ENCODE results near the gene GSTM1. TPM values are rescaled to one million over a fixed set of nuclear protein-coding genes. Genes with fewer than 3 reads are reported as not detected.
"Not testable (repeated sequence)": the region's sequence is repeated elsewhere in the genome, so short reads cannot be mapped to it uniquely, and the experiment has no call there.

The GSTM1 gene
- total RNA-seq, 1 donor from 2014 or later, result 47.8 TPM

DNA sequence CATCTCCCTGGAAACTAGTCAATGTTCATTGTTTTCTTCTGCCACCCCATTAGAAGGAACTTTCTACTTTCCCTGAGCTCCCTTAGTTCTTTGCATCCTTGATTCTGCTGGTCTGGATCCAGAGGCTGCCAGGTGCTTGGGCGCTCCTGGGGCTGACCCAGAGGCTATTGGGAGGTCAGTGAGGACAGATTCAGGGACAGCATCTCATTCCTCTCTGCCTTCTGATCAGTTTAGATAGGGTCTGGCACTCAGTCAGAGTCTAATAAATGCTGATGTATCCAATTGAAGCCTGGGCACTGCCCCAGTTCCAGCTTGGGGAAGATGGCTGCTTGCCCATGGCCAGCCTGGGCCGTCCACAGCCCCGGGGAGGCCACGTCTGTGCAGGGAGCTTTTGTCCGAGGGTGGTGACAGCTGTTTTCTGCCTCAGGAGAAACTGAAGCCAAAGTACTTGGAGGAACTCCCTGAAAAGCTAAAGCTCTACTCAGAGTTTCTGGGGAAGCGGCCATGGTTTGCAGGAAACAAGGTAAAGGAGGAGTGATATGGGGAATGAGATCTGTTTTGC, 2.3 kb downstream of the GSTM1 start:
- Mint-ChIP-seq H3K4me3 (no peak overlapping the region), H3K4me1 (peaks cover 11% of the 10 kb centered on the region), H3K36me3 (ENCODE audit: low read depth) (no peaks in the 10 kb centered on the region), H3K9me3 (no peaks in the 10 kb centered on the region), H3K27me3 (ENCODE audit: low read depth) (no peaks in the 10 kb centered on the region), H3K27ac (ENCODE audit: unreplicated experiment) (no peak overlapping the region)
- TF ChIP-seq, protein P1, sequence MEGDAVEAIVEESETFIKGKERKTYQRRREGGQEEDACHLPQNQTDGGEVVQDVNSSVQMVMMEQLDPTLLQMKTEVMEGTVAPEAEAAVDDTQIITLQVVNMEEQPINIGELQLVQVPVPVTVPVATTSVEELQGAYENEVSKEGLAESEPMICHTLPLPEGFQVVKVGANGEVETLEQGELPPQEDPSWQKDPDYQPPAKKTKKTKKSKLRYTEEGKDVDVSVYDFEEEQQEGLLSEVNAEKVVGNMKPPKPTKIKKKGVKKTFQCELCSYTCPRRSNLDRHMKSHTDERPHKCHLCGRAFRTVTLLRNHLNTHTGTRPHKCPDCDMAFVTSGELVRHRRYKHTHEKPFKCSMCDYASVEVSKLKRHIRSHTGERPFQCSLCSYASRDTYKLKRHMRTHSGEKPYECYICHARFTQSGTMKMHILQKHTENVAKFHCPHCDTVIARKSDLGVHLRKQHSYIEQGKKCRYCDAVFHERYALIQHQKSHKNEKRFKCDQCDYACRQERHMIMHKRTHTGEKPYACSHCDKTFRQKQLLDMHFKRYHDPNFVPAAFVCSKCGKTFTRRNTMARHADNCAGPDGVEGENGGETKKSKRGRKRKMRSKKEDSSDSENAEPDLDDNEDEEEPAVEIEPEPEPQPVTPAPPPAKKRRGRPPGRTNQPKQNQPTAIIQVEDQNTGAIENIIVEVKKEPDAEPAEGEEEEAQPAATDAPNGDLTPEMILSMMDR (conservative IDR thresholded peaks at IDR 0.05), result no peak
- DNase-seq (ENCODE audit: low read depth, low spot score), result no peak

DNA sequence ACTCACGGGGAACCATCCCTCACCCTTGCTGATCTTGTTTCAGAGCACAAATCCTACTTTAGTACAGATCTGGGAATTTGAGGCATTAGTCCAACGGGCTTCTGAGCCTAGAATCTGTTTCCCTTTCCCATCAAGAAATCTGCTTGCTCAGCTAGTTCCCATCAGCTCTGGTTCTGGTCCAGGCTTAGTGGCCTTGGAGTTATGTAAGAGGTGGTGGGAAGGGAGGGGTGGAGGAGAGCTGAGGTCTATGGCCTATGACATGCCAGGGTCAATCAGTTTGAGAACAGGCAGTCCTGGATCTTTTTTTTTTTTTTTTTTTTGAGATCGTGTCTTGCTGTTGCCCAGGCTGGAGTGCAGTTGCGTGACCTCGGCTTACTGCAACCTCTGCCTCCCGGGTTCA, 4.1 kb downstream of the GSTM1 start:
- no peak for DNase-seq (ENCODE audit: low read depth, low spot score)
- H3K36me3 Mint-ChIP-seq (ENCODE audit: low read depth), result no peaks in the 10 kb centered on the region
- no peaks in the 10 kb centered on the region for H3K27me3 Mint-ChIP-seq (ENCODE audit: low read depth)
- no peak overlapping the region for H3K4me3 Mint-ChIP-seq
- no peaks in the 10 kb centered on the region for H3K9me3 Mint-ChIP-seq
- H3K4me1 Mint-ChIP-seq, result peaks cover 11% of the 10 kb centered on the region
- no peak overlapping the region for H3K27ac Mint-ChIP-seq (ENCODE audit: unreplicated experiment)
- TF ChIP-seq, protein P1 (conservative IDR thresholded peaks at IDR 0.05), result no peak

DNA sequence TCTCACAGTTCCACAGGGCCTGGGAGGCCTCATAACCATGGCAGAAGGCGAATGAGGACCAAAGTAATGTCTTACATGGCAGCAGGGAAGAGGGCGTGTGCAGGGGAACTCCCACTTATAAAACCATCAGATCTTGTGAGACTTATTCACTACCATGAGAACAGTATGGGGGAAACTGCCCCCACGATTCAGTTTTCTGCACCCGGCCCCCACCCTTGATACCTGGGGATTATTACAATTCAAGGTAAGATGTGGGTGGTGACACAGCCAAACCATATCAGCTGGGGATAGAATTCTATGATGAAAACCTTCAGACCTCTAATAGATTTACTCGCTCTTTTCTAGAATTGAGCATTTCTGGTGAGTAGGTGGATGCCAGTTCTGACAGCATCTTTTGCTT, 6.8 kb downstream of the GSTM1 start:
- H3K27me3 Mint-ChIP-seq (ENCODE audit: low read depth); DNase-seq (ENCODE audit: low read depth, low spot score); H3K9me3 Mint-ChIP-seq; H3K27ac Mint-ChIP-seq (ENCODE audit: unreplicated experiment); H3K4me3 Mint-ChIP-seq; H3K4me1 Mint-ChIP-seq; H3K36me3 Mint-ChIP-seq (ENCODE audit: low read depth): not testable (repeated sequence)

DNA sequence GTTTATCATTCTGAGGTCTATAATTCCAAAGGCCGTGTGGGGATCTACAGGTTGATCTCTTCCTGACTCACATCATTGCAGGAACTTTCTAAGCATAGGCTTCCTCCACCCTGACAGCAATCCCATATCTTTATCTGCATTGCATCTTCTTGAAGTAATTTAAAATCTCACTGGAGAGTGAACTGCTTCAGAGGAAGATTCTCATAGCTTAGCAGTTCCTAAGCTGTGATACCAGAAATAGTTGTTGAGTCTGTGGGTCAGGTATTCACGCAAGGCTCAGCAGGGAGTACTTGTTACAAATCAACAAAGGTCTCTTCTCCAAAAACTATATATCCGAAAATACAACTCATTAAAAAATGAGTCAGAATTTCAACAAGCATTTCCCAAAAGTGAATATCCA, 7.5 kb downstream of the GSTM1 start:
- not testable (repeated sequence) for H3K27me3 Mint-ChIP-seq (ENCODE audit: low read depth); H3K4me1 Mint-ChIP-seq; H3K36me3 Mint-ChIP-seq (ENCODE audit: low read depth); H3K9me3 Mint-ChIP-seq; H3K4me3 Mint-ChIP-seq; DNase-seq (ENCODE audit: low read depth, low spot score); H3K27ac Mint-ChIP-seq (ENCODE audit: unreplicated experiment)

DNA sequence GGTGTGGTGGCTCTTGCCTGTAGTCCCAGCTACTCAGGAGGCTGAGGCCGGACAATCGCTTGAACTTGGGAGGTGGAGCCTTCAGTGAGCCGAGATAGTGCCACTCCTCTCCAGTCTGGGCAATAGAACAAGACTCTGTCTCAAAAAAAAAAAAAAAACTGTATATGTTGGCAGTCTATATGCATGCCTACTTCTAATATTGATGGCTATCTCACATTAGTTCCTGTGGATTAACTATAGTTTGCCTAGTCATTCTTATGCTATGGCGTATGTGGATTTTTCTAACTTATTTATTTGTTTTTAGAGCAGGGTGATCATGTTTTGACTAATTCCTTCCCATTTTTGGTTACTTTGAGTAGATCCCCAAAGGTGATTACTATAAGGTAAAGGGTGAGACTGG, 9.4 kb downstream of the GSTM1 start:
- H3K27ac Mint-ChIP-seq (ENCODE audit: unreplicated experiment), result no peak overlapping the region
- no peak for DNase-seq (ENCODE audit: low read depth, low spot score)
- TF ChIP-seq, protein P1 (conservative IDR thresholded peaks at IDR 0.05), result no peak
- no peaks in the 10 kb centered on the region for H3K36me3 Mint-ChIP-seq (ENCODE audit: low read depth)
- no peaks in the 10 kb centered on the region for H3K9me3 Mint-ChIP-seq
- no peak overlapping the region for H3K4me3 Mint-ChIP-seq
- no peaks in the 10 kb centered on the region for H3K4me1 Mint-ChIP-seq
- no peaks in the 10 kb centered on the region for H3K27me3 Mint-ChIP-seq (ENCODE audit: low read depth)

DNA sequence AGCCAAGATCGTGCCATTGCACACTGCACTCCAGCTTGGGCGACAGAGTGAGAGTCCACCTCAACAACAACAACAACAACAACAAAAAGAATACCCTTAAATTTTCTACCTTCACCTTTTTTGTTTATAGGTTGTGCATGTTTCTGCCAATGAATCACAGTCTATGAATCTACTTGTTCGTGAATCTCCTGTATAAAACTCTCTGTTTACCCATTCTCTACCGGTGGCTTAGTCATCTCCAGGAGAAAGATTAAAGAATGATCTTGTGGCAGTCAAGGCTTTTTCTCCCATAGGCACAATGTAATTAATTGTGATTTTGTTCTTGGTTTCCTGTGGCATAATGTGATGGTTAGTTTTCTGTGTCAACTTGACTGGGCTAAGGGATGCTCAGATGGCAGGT, 10.2 kb downstream of the GSTM1 start:
- H3K27ac Mint-ChIP-seq (ENCODE audit: unreplicated experiment); DNase-seq (ENCODE audit: low read depth, low spot score); H3K4me1 Mint-ChIP-seq; H3K27me3 Mint-ChIP-seq (ENCODE audit: low read depth); H3K9me3 Mint-ChIP-seq; H3K4me3 Mint-ChIP-seq; H3K36me3 Mint-ChIP-seq (ENCODE audit: low read depth): not testable (repeated sequence)

DNA sequence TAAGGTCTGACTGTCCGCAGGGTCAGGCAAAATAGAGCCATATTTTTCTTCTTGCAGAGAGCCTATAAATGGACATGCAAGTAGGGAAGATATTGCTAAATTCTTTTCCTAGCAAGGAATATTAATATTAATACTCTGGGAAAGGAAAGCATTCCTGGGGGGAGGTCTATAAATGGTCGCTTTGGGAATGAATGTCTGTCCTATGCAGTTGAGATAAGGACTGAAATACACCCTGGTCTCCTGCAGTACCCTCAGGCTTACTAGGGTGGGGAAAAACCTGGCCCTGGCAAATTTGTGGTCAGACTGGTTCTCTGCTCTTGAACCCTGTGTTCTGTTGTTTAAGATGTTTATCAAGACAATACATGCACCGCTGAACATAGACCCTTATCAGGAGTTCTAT, 15.3 kb downstream of the GSTM1 start:
- H3K27me3 Mint-ChIP-seq (ENCODE audit: low read depth); DNase-seq (ENCODE audit: low read depth, low spot score); H3K4me1 Mint-ChIP-seq; H3K4me3 Mint-ChIP-seq; H3K36me3 Mint-ChIP-seq (ENCODE audit: low read depth); H3K27ac Mint-ChIP-seq (ENCODE audit: unreplicated experiment): not testable (repeated sequence)
- H3K9me3 Mint-ChIP-seq, result peaks cover 11% of the 10 kb centered on the region

DNA sequence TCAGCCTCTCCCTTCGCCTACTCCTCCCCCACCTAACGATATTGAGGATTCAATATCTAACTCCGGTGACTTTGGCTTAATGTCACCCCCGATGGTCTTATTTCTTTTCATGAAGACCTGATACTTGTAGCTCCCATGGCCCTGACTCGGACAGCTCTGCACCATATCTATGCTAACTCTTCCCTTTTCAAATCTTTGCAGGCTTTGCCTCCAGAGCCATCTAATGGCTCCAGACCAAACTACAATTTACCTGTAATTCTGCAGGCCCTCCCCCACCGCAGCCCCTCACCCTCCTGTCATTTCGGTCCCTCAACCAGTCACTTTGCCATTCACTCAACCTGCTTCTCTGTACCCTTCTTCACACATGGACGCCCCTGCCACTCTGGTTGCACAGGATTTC, 16.6 kb downstream of the GSTM1 start:
- Mint-ChIP-seq H3K27me3 (ENCODE audit: low read depth) (no peaks in the 10 kb centered on the region), H3K4me3 (no peak overlapping the region), H3K36me3 (ENCODE audit: low read depth) (peaks cover 9% of the 10 kb centered on the region), H3K27ac (ENCODE audit: unreplicated experiment) (no peak overlapping the region), H3K4me1 (no peaks in the 10 kb centered on the region), H3K9me3 (peaks cover 15% of the 10 kb centered on the region)
- TF ChIP-seq, protein P1 (conservative IDR thresholded peaks at IDR 0.05), result no peak
- no peak for DNase-seq (ENCODE audit: low read depth, low spot score)
